ENCODE measurements around the gene DBNDD2. TPM values are rescaled to one million over a fixed set of nuclear protein-coding genes. Genes with fewer than 3 reads are reported as not detected.

Gene DBNDD2
- total RNA-seq, 1 experiment from 2014 or later, result 0.29 TPM

- no peak for DNase-seq (ENCODE audit: low read depth)
These were observed 40.2 kb downstream of the DBNDD2 start for GRCh38 chr20:45448270-45448669.

- no peak for DNase-seq (ENCODE audit: low read depth)
These were observed 41.4 kb downstream of the DBNDD2 start for GRCh38 chr20:45449528-45449927.

GRCh38 chr20:45450097-45450818 is 42.2 kb downstream of the DBNDD2 start:
- peak; percentile 54 for DNase-seq (ENCODE audit: low read depth)

- no peak for DNase-seq (ENCODE audit: low read depth)
These were observed 44.1 kb downstream of the DBNDD2 start for GRCh38 chr20:45452238-45452637.

GRCh38 chr20:45452772-45453691 is 44.9 kb downstream of the DBNDD2 start:
- no peak for DNase-seq (ENCODE audit: low read depth)

GRCh38 chr20:45456632-45457031 is 48.5 kb downstream of the DBNDD2 start:
- peak; percentile 15 for DNase-seq (ENCODE audit: low read depth)

GRCh38 chr20:45459606-45460005 is 51.5 kb downstream of the DBNDD2 start:
- peak; percentile 8 for DNase-seq (ENCODE audit: low read depth)

Other genes with a start within 250 kb of the DBNDD2 start
- gene PI3, start 233.4 kb upstream of the DBNDD2 start, total RNA-seq (2014; rRNA removed), result not detected in 2 replicates
- gene SEMG1, start 201.3 kb upstream of the DBNDD2 start, total RNA-seq (2014; rRNA removed), result not detected in 2 replicates
- gene SEMG2, start 186.9 kb upstream of the DBNDD2 start, total RNA-seq (2014; rRNA removed), result not detected in 2 replicates
- not detected in 2 replicates for gene SLPI, start 153.7 kb upstream of the DBNDD2 start, total RNA-seq (2014; rRNA removed)
- gene RBPJL, start 101.4 kb upstream of the DBNDD2 start, total RNA-seq (2014; rRNA removed), result not detected in 2 replicates
- gene MATN4, start 100.0 kb upstream of the DBNDD2 start, total RNA-seq (2014; rRNA removed), result 0.23 TPM in 1 of 2 replicates, not detected in the other
- gene SDC4, start 59.9 kb upstream of the DBNDD2 start, total RNA-seq (2014; rRNA removed), result 102 and 126 TPM in 2 replicates
- 23.6 and 30.2 TPM in 2 replicates for gene SYS1, start 45.1 kb upstream of the DBNDD2 start, total RNA-seq (2014; rRNA removed)
- not detected in 2 replicates for gene TP53TG5, start 30.0 kb upstream of the DBNDD2 start, total RNA-seq (2014; rRNA removed)
- 104 and 118 TPM in 2 replicates for gene PIGT, start 7.9 kb downstream of the DBNDD2 start, total RNA-seq (2014; rRNA removed)
- gene WFDC2, start 61.5 kb downstream of the DBNDD2 start, total RNA-seq (2014; rRNA removed), result not detected in 2 replicates
- gene SPINT3, start 107.3 kb downstream of the DBNDD2 start, total RNA-seq (2014; rRNA removed), result not detected in 2 replicates
- not detected in 2 replicates for gene WFDC6, start 131.2 kb downstream of the DBNDD2 start, total RNA-seq (2014; rRNA removed)
- gene EPPIN, start 139.1 kb downstream of the DBNDD2 start, total RNA-seq (2014; rRNA removed), result not detected in 2 replicates
- not detected in 2 replicates for gene WFDC8, start 171.0 kb downstream of the DBNDD2 start, total RNA-seq (2014; rRNA removed)
- gene WFDC10A, start 221.4 kb downstream of the DBNDD2 start, total RNA-seq (2014; rRNA removed), result not detected in 2 replicates
- gene WFDC9, start 223.0 kb downstream of the DBNDD2 start, total RNA-seq (2014; rRNA removed), result not detected in 2 replicates

Measured in LHCN-M2 (cell line).